H4 (cell line): ENCODE measurements around the gene SLC35F3. TPM values are rescaled to one million over a fixed set of nuclear protein-coding genes. Genes with fewer than 3 reads are reported as not detected.
"Not testable (repeated sequence)": the region's sequence is repeated elsewhere in the genome, so short reads cannot be mapped to it uniquely, and the experiment has no call there.

Experiments used
- DNase-seq: peaks from one replicate; pipeline ENCODE4 v3.0.0-alpha.2; 2015; ENCODE audit warnings: low spot score
- total RNA-seq: library from RNA; depleted of rRNA; stranded (reverse); fragments of >200 nt; shearing (Covaris generic); gene quantifications from 2 replicates; pipeline ENCODE4 v1.2.3, GENCODE V29; 2014

The SLC35F3 gene
- total RNA-seq, 1 experiment from 2014 or later, result not detected

- no peak for DNase-seq
These were observed 415.6 kb downstream of the SLC35F3 start for GRCh38 chr1:234320069-234320468.

- DNase-seq, result no peak
These were observed 416.1 kb downstream of the SLC35F3 start for GRCh38 chr1:234320549-234320948.

GRCh38 chr1:234321231-234321630, 416.8 kb downstream of the SLC35F3 start:
- no peak for DNase-seq

GRCh38 chr1:234322097-234322496, 417.6 kb downstream of the SLC35F3 start:
- DNase-seq, result no peak

- DNase-seq, result peak; percentile 25
These were observed 418.5 kb downstream of the SLC35F3 start for GRCh38 chr1:234322979-234323378.

- DNase-seq, result no peak
These were observed 420.3 kb downstream of the SLC35F3 start for GRCh38 chr1:234324821-234325220.

- no peak for DNase-seq
These were observed 421.5 kb downstream of the SLC35F3 start for GRCh38 chr1:234325878-234326496.

- DNase-seq, result peak; percentile 25
These were observed 422.3 kb downstream of the SLC35F3 start for GRCh38 chr1:234326497-234327366.

- DNase-seq, result no peak
These were observed 423.2 kb downstream of the SLC35F3 start for GRCh38 chr1:234327577-234328164.

GRCh38 chr1:234330843-234331215, 426.4 kb downstream of the SLC35F3 start:
- DNase-seq, result no peak

GRCh38 chr1:234331507-234331906, 427.0 kb downstream of the SLC35F3 start:
- no peak for DNase-seq

GRCh38 chr1:234336359-234336758, 431.9 kb downstream of the SLC35F3 start:
- no peak for DNase-seq

- no peak for DNase-seq
These were observed 432.8 kb downstream of the SLC35F3 start for GRCh38 chr1:234337233-234337632.

GRCh38 chr1:234340528-234340927, 436.1 kb downstream of the SLC35F3 start:
- DNase-seq, result no peak

GRCh38 chr1:234342774-234343173, 438.3 kb downstream of the SLC35F3 start:
- DNase-seq, result no peak

- no peak for DNase-seq
These were observed 440.8 kb downstream of the SLC35F3 start for GRCh38 chr1:234345237-234345636.

GRCh38 chr1:234348964-234349363, 444.5 kb downstream of the SLC35F3 start:
- no peak for DNase-seq

- DNase-seq, result no peak
These were observed 451.5 kb downstream of the SLC35F3 start for GRCh38 chr1:234355782-234356510.

- DNase-seq, result not testable (repeated sequence)
These were observed 452.3 kb downstream of the SLC35F3 start for GRCh38 chr1:234356615-234357269.

GRCh38 chr1:234357831-234358230, 453.4 kb downstream of the SLC35F3 start:
- no peak for DNase-seq

GRCh38 chr1:234361102-234361603, 456.7 kb downstream of the SLC35F3 start:
- no peak for DNase-seq
